MM.1S (cell line): ENCODE results near the gene PHLDB2.

Experiments used
- EZH2 ChIP-seq: fragments of 300-600 bp; sonication (generic); optimal IDR thresholded peaks from 2 replicates; pipeline ENCODE3; 2017; ENCODE audit warnings: low read depth, mild to moderate bottlenecking, antibody characterized with exemption, low read length, mixed read lengths
- TF ChIP-seq, protein P1 (sequence below): fragments of 300-600 bp; sonication (generic); IDR thresholded peaks from 2 replicates; pipeline ENCODE4 v1.5.1; 2016; ENCODE audit warnings: antibody characterized with exemption, low read length, mixed read lengths

- TF ChIP-seq, protein P1, sequence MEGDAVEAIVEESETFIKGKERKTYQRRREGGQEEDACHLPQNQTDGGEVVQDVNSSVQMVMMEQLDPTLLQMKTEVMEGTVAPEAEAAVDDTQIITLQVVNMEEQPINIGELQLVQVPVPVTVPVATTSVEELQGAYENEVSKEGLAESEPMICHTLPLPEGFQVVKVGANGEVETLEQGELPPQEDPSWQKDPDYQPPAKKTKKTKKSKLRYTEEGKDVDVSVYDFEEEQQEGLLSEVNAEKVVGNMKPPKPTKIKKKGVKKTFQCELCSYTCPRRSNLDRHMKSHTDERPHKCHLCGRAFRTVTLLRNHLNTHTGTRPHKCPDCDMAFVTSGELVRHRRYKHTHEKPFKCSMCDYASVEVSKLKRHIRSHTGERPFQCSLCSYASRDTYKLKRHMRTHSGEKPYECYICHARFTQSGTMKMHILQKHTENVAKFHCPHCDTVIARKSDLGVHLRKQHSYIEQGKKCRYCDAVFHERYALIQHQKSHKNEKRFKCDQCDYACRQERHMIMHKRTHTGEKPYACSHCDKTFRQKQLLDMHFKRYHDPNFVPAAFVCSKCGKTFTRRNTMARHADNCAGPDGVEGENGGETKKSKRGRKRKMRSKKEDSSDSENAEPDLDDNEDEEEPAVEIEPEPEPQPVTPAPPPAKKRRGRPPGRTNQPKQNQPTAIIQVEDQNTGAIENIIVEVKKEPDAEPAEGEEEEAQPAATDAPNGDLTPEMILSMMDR = no peak; the same call in 1 of the 2 replicates
- no peak for TF ChIP-seq EZH2
Measured at GRCh38 chr3:111979434-111980038, 120.5 kb downstream of the PHLDB2 start.
